ENCODE data around the gene TMEM150B. TPM values are rescaled to one million over a fixed set of nuclear protein-coding genes. Genes with fewer than 3 reads are reported as not detected.

TMEM150B gene
- 10 to 100 TPM in 2 of 4 donors, 1 to 10 TPM in 2; 5.6 to 26.7 (median 16.6) TPM for total RNA-seq

DNA sequence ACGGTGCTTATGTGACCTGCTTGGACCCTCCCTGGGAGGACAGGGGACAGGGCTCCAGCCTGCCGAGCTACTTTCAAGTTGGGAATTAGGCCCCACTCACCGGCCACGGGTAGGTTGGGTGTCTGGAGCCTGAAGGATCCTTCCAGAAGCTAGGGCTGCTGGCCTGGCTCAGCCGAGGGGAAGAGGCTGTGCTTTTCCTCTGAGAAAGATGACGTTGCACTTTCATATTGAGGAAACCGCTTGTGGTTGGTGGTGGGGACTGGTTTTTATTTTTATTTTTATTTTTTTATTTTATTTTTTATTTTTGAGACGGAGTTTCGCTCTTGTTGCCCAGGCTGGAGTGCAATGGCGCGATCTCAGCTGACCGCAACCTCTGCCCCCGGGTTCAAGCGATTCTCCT, at the start of gene TMEM150B:
Gene TMEM150B, minus strand, starts transcription at position 170 of the 400 bp plus-strand sequence. CDS start 4,305 bp downstream, outside the sequence.
- ATAC-seq (ENCODE audit: low FRiP score), result no peak
- TF ChIP-seq, protein P1, sequence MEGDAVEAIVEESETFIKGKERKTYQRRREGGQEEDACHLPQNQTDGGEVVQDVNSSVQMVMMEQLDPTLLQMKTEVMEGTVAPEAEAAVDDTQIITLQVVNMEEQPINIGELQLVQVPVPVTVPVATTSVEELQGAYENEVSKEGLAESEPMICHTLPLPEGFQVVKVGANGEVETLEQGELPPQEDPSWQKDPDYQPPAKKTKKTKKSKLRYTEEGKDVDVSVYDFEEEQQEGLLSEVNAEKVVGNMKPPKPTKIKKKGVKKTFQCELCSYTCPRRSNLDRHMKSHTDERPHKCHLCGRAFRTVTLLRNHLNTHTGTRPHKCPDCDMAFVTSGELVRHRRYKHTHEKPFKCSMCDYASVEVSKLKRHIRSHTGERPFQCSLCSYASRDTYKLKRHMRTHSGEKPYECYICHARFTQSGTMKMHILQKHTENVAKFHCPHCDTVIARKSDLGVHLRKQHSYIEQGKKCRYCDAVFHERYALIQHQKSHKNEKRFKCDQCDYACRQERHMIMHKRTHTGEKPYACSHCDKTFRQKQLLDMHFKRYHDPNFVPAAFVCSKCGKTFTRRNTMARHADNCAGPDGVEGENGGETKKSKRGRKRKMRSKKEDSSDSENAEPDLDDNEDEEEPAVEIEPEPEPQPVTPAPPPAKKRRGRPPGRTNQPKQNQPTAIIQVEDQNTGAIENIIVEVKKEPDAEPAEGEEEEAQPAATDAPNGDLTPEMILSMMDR (IDR thresholded peaks at IDR 0.05), result no peak
- no peak for DNase-seq (ENCODE audit: low spot score)

DNA sequence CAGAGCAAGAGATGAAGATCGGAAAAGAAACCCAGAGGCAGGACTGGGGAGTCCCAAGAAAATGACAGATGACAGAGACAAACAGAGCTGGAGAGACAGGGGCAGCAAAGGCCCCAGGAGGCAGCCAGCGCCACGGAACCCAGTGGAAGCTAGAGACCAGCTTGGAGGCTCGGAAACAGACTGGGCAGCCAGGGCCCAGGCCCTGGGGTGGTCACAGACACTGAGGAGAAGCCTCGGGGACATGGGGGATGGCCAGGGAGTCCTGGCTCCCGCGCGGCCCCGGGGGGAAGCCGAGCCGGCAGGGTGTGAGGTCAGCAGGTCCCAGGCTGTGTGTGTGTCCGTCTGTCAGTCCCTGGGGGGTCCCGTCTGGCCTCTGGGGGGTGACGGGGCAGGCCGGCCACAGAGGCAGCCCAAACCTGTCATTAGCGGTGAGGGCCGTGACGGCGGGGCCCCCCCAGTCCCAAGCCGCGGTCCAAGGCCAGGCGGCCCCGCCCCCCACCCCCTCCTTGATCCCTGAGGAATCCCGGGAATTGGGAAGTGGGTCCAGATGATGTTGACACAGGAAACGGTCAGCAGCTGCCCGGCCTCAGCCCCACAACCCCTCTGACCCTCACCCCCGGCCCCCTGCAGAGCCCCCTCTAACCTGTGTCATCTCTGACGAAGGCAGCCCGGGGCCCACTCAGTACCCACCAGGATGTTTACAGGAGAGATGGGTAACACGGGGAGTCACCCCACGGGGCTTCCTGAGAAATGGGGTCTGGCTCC, 49.0 kb upstream of the TMEM150B start:
- TF ChIP-seq, protein P1 (IDR thresholded peaks at IDR 0.05), result no peak
- no peak for ATAC-seq (ENCODE audit: low FRiP score)
- no peak for DNase-seq (ENCODE audit: low spot score)

- no peak for ATAC-seq (ENCODE audit: low FRiP score)
- no peak for DNase-seq (ENCODE audit: low spot score)
- TF ChIP-seq, protein P1 (IDR thresholded peaks at IDR 0.05), result no peak
Measured at GRCh38 chr19:55373306-55373992, 48.3 kb upstream of the TMEM150B start.

DNA sequence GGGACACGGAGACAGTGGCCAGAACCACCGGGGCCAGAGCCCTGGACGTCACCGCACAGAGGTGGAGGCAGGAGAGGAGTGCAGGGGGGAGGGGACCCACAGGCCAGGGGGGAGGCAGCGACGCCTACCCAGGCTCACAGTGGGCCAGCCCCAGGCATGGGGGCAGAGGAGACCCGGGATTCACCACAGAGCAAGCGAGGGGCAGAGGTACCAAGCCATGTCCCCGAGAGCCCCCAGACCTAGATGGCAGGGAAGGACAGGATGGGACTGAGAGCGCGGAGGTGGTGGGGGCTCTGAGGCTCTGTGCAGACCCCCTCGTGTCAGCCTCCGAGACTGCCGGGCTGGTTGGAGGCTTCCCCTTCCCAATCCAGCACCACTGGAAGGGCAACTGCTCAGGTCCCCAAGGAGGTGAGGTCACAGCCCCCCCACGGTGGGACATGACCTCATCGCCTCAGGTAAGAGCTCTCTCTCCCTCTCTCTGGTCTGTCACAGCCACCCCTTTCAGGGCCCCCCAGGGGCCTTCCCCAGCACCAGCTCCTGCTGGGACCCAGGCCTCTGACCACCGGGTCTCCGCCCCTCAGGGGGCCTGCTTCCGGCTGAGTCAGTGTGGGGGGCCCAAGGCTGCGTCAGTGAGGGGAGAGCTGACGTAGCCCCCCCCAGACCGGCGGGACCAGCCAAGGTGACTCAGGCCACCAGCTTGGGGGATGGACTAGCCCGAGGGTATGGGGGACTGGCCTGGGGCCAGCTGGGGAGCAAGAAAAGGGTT, 47.4 kb upstream of the TMEM150B start:
- TF ChIP-seq, protein P1 (IDR thresholded peaks at IDR 0.05), result no peak
- DNase-seq (ENCODE audit: low spot score), result no peak
- no peak for ATAC-seq (ENCODE audit: low FRiP score)

DNA sequence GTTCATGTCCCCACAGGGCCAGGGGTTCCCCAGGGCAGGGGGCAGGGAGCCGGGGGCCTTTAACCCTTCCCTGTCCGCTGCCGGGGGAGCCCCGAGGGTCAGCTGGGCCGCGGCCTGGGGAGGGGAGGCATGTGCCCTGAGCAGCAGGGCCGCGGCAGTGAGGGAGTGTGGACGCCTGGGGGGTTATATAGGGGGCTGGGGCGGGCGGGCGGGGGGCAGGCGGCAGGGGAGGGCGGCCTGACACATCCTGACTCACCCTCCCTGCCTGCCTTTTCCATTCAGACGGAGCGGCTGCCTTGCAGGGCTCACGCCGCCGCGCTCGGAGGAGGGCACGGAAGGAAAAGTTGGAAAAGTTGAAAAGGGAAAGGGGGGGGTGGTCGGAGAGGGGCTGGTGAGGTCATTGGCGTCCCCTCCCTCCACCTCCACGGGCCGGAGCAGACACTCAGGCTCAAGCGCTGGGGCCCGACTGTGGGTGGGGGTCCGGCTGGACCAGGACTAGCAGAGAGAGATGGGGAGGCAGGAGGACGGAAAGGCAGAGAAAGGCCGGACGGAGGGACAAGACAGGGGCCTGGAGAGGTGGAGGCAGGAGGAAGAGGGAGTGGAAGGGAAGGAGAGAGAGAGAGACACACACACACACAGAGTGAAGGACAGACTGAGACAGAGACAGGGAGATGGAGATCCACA, 45.3 kb upstream of the TMEM150B start, which contains the start of gene IL11:
Gene IL11, minus strand, starts transcription at position 159 of the 684 bp plus-strand sequence. Its CDS starts 153 bp downstream, at position 6.
- ATAC-seq (ENCODE audit: low FRiP score), result no peak
- no peak for DNase-seq (ENCODE audit: low spot score)
- TF ChIP-seq, protein P1 (IDR thresholded peaks at IDR 0.05), result no peak

GRCh38 chr19:55369653-55370304, 44.6 kb upstream of the TMEM150B start:
- ATAC-seq (ENCODE audit: low FRiP score) (peak; percentile 46), DNase-seq (ENCODE audit: low spot score) (no peak)
- TF ChIP-seq, protein P1 (IDR thresholded peaks at IDR 0.05), result no peak
